OCI-LY3 (cell line): Measurements from ENCODE around the gene MLLT10.

Source experiments
- EZH2phosphoT487 ChIP-seq: fragments of 200-600 bp; shearing (Covaris generic); IDR thresholded peaks from 2 replicates; pipeline ENCODE4 v1.6.1; 2018; ENCODE audit warnings: antibody characterized with exemption, mixed run types, low read depth
- TF ChIP-seq, protein P1 (sequence below): fragments of 200-600, 300-600 bp; sonication (generic); IDR thresholded peaks from 2 replicates; pipeline ENCODE4 v1.5.1; 2014; ENCODE audit warnings: antibody characterized with exemption, low read length, low read depth

DNA sequence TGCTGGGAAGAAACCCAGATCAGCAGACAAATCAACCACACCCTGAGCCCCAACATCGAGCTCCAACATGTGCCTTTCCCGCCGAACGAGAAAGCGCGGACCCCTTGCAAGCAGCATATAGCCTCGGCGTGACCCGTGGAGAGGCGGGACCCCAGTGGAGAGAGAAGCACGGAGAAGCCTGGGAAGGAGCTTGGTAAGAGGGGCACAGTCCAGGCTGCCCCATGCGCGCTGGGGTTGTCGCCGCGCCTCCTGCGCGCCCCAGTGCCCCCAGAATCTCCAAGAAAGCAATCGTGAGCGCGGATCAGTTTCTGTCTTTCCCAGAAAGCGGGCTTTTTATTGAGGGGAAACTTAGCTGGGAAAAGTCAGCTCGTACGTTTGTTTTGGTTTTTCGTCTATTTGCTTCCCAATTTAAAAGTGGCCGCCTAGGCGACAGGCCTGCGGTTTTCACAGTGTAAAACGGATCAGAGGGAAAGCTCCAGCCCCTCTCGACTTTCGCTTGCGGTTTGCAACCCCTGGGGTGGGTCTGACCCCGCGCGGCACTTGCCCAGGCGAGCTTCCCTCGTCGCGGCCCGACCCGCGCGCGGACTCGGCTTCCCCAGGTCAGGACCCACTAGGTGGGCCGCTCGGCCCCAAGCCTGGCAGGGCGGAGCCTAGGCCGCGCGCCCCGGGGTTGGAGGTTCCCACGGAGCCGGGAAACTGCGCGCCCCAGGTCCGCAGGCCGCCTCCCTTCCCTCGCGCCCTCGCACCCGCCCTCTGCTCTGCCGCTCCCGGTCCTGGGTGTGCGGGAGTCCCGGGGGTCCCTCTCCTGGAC is 39.6 kb upstream of the MLLT10 start:
- TF ChIP-seq, protein P1, sequence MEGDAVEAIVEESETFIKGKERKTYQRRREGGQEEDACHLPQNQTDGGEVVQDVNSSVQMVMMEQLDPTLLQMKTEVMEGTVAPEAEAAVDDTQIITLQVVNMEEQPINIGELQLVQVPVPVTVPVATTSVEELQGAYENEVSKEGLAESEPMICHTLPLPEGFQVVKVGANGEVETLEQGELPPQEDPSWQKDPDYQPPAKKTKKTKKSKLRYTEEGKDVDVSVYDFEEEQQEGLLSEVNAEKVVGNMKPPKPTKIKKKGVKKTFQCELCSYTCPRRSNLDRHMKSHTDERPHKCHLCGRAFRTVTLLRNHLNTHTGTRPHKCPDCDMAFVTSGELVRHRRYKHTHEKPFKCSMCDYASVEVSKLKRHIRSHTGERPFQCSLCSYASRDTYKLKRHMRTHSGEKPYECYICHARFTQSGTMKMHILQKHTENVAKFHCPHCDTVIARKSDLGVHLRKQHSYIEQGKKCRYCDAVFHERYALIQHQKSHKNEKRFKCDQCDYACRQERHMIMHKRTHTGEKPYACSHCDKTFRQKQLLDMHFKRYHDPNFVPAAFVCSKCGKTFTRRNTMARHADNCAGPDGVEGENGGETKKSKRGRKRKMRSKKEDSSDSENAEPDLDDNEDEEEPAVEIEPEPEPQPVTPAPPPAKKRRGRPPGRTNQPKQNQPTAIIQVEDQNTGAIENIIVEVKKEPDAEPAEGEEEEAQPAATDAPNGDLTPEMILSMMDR: no peak
- TF ChIP-seq EZH2phosphoT487: no peak
